ENCODE measurements around the gene UBE2E1. TPM values are rescaled to one million over a fixed set of nuclear protein-coding genes. Genes with fewer than 3 reads are reported as not detected.

Gene UBE2E1
- total and polyA plus RNA-seq, 2 of the 4 experiments (the other 2 are of a cell fraction) = 54.1 to 91.6 TPM

DNA sequence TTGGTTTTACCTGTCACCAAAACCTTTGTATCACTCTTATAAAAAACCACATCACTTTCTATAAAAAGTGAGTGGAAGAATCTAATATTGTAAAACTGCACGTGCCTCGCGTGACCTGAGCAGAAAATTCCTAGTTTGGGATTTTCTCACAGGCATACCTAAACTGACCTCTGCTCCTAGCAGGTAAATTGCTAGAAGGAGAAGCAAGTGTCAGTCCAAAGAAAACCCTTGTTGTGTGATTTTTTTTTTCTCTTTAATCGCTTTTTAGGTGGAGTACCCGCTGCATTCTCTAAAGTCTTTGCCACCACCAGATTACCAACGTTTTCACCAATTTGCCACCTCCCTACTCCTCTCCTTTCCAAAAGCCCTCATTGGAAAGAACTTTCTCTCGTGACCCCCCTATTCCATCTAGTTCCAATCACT is 534 bp upstream of the UBE2E1 start:
- ATAC-seq (ENCODE audit: low read depth) = no peak
- Histone ChIP-seq H4K20me1 (ENCODE audit: insufficient read depth, low read length) (peaks cover 20% of the 10 kb centered on the region; the same call in 1 of the 2 replicates), H3K56ac (ENCODE audit: extremely low read depth, insufficient read depth, low read length) (no peak overlapping the region), H2BK5ac (ENCODE audit: low read depth, low read length, poor library complexity, severe bottlenecking) (no peak overlapping the region), H3K23ac (ENCODE audit: low read depth, low read length) (no peak overlapping the region), H4K5ac (ENCODE audit: low read depth, low read length) (peak overlapping the region; percentile 47), H3K9ac (ENCODE audit: low read depth, low read length) (peak overlapping the region; percentile 71), H3K4me3 (ENCODE audit: insufficient read depth, low read depth, low read length) (peak overlapping the region; percentile 46), H2AFZ (replicated peaks; ENCODE audit: low read length, poor library complexity) (peak overlapping the region; percentile 88), H2BK120ac (ENCODE audit: low read depth, low read length) (peak overlapping the region; percentile 64; the same call in 1 of the 2 replicates), H2AK9ac (replicated peaks; ENCODE audit: low read depth, low read length, poor library complexity) (no peak overlapping the region), H3K14ac (replicated peaks; ENCODE audit: low read depth, low read length) (no peak overlapping the region; the same call in 1 of the 2 replicates), H3K4me2 (ENCODE audit: low read depth, low read length) (peak overlapping the region; percentile 72), H3K27me3 (ENCODE audit: control insufficient read depth, insufficient read depth, low read length) (no peaks in the 10 kb centered on the region), H3K79me1 (ENCODE audit: low read depth in 1 of 2, low read length in 2 of 2) (peaks cover 8 to 27% of the 10 kb centered on the region in 2 experiments; a peak in 3 of 4 replicates), H4K8ac (ENCODE audit: low read depth in 2 of 2, low read length in 2 of 2) (peak overlapping the region in 1 of 2 experiments; percentile 69; a peak in 2 of 4 replicates), H3K4me1 (ENCODE audit: control insufficient read depth, insufficient read depth, low read length) (no peaks in the 10 kb centered on the region; the same call in 1 of the 2 replicates), H4K91ac (ENCODE audit: insufficient read depth, low read depth, low read length) (peak overlapping the region; percentile 42; the same call in 1 of the 2 replicates), H2AK5ac (ENCODE audit: low read depth, low read length) (no peak overlapping the region), H3K9me1 (ENCODE audit: insufficient read depth, low read length) (no peaks in the 10 kb centered on the region), H3K27ac (ENCODE audit: insufficient read depth, low read length) (peak overlapping the region; percentile 18; the same call in 1 of the 2 replicates), H2BK15ac (ENCODE audit: low read depth, low read length) (no peak overlapping the region), H3K18ac (ENCODE audit: low read depth, low read length) (peak overlapping the region; percentile 30; the same call in 1 of the 2 replicates), H3K36me3 (ENCODE audit: control insufficient read depth, insufficient read depth, low read length) (peaks cover 5% of the 10 kb centered on the region), H3K4ac (ENCODE audit: low read depth, low read length) (peak overlapping the region; percentile 32; the same call in 1 of the 2 replicates), H2BK20ac (ENCODE audit: low read depth, low read length) (no peak overlapping the region), H3K9me3 (ENCODE audit: control insufficient read depth, insufficient read depth, low read length) (no peaks in the 10 kb centered on the region)
- DNase-seq = no peak
- BruUV-seq (replicated peaks) = no TSS peak
- no peak for TF ChIP-seq ELK1 (IDR thresholded peaks at IDR 0.05; ENCODE audit: borderline replicate concordance, low read depth, low read length)
- no peak for TF ChIP-seq POLR2A (IDR thresholded peaks at IDR 0.05; ENCODE audit: low read depth, low read length)
- dilution Hi-C loops (cut with HindIII; ENCODE audit: low sequenced_read_pairs, unreplicated experiment) (no loop called here), in situ Hi-C loops (cut with MboI; ENCODE audit: low sequenced_read_pairs) (no loop called here), intact Hi-C loops (cut with micrococcal nuclease) (loop anchor here (2.0 to 5.0 kb wide), 3 partner anchors 153 to 620 kb away; no protein-coding TSS in a partner anchor)
- 0% methylated on average over 2 of the region's 7 CpGs; no CpG with 5 or more reads in 1 of the 2 experiments for WGBS, 2 experiments (ENCODE audit: extremely low coverage in 2 of 2, insufficient read length in 1 of 2)
- CTCF ChIA-PET = no interaction called here
- POLR2A ChIA-PET (ENCODE audit: unreplicated experiment) = no interaction called here
